Muscle layer of duodenum (tissue), 2 donors: ENCODE results near the gene ANGPTL1.
"Not testable (repeated sequence)": the region's sequence is repeated elsewhere in the genome, so short reads cannot be mapped to it uniquely, and the experiment has no call there.

Experiments
- H3K27ac ChIP-seq: one replicate; pipeline ENCODE4 v1.7.0; 2013; ENCODE audit warnings: mild to moderate bottlenecking, low read length
- H3K27me3 ChIP-seq: one replicate; pipeline ENCODE4 v1.7.0; 2013; ENCODE audit warnings: low read depth, mild to moderate bottlenecking, control low read depth, low read length
- H3K36me3 ChIP-seq, 2 donors: one replicate each; pipeline ENCODE4 v1.7.0; 2013; ENCODE audit warnings: low read length in 2 of 2, control low read depth in 1 of 2, mild to moderate bottlenecking in 1 of 2; ENCODE audit not compliant: insufficient read depth in 2 of 2, control insufficient read depth in 1 of 2
- H3K4me1 ChIP-seq, 2 donors: one replicate each; pipeline ENCODE4 v1.7.0; 2013; ENCODE audit warnings: low read length in 2 of 2, mild to moderate bottlenecking in 2 of 2, control low read depth in 1 of 2, moderate library complexity in 1 of 2; ENCODE audit not compliant: insufficient read depth in 2 of 2, control insufficient read depth in 1 of 2
- H3K4me3 ChIP-seq, 2 donors: one replicate each; pipeline ENCODE4 v1.7.0; 2013; ENCODE audit warnings: low read length in 2 of 2, low read depth in 1 of 2, mild to moderate bottlenecking in 1 of 2
- H3K9me3 ChIP-seq, 2 donors: one replicate each; pipeline ENCODE4 v1.7.0; 2013; ENCODE audit warnings: low read length in 2 of 2, control low read depth in 1 of 2, mild to moderate bottlenecking in 1 of 2; ENCODE audit not compliant: control insufficient read depth in 1 of 2
- donor health status: healthy.

Gene ANGPTL1

GRCh38 chr1:178867670-178868069 is 3.2 kb downstream of the ANGPTL1 start:
- peak overlapping the region; percentile 47 to 87 for H3K4me3 ChIP-seq
- peaks cover 12 to 33% of the 10 kb centered on the region in 2 donors for H3K4me1 ChIP-seq
- H3K27me3 ChIP-seq = no peaks in the 10 kb centered on the region

GRCh38 chr1:178864326-178864725 is 6.6 kb downstream of the ANGPTL1 start:
- Histone ChIP-seq H3K4me1 (peaks cover 0 to 29% of the 10 kb centered on the region in 2 donors), H3K27me3 (no peaks in the 10 kb centered on the region), H3K27ac (no peak overlapping the region), H3K36me3 (peaks cover 4 to 7% of the 10 kb centered on the region in 2 donors), H3K9me3 (no peaks in the 10 kb centered on the region), H3K4me3 (peak overlapping the region; percentile 3 to 34)

More at GRCh38 chr1:178867670-178868069, 3.2 kb downstream of the ANGPTL1 start:
- Histone ChIP-seq H3K36me3 (peaks cover 4 to 7% of the 10 kb centered on the region in 2 donors), H3K27ac (peak overlapping the region; percentile 86), H3K9me3 (no peaks in the 10 kb centered on the region)

GRCh38 chr1:178862864-178863263 is 8.0 kb downstream of the ANGPTL1 start:
- Histone ChIP-seq H3K27ac (no peak overlapping the region), H3K4me1 (peaks cover 0 to 35% of the 10 kb centered on the region in 2 donors), H3K4me3 (peak overlapping the region; percentile 3 to 34), H3K9me3 (no peaks in the 10 kb centered on the region), H3K36me3 (peaks cover 4 to 7% of the 10 kb centered on the region in 2 donors), H3K27me3 (no peaks in the 10 kb centered on the region)

- Histone ChIP-seq H3K36me3 (peaks cover 4 to 7% of the 10 kb centered on the region in 2 donors), H3K4me1 (peaks cover 0 to 35% of the 10 kb centered on the region in 2 donors), H3K4me3 (peak overlapping the region; percentile 3 to 34), H3K9me3 (no peaks in the 10 kb centered on the region), H3K27me3 (no peaks in the 10 kb centered on the region), H3K27ac (no peak overlapping the region)
These were observed 8.5 kb downstream of the ANGPTL1 start for GRCh38 chr1:178862416-178862815.

GRCh38 chr1:178857126-178857525 is 13.8 kb downstream of the ANGPTL1 start:
- H3K27me3 ChIP-seq = no peaks in the 10 kb centered on the region
- peaks cover 3% of the 10 kb centered on the region in 2 donors for H3K36me3 ChIP-seq
- H3K9me3 ChIP-seq = no peaks in the 10 kb centered on the region
- H3K27ac ChIP-seq = no peak overlapping the region
- H3K4me1 ChIP-seq = peaks cover 0 to 9% of the 10 kb centered on the region in 2 donors
- H3K4me3 ChIP-seq = no peak overlapping the region

- Histone ChIP-seq H3K4me3 (no peak overlapping the region), H3K9me3 (no peaks in the 10 kb centered on the region), H3K27ac (no peak overlapping the region), H3K36me3 (peaks cover 3 to 7% of the 10 kb centered on the region in 2 donors), H3K4me1 (no peaks in the 10 kb centered on the region), H3K27me3 (no peaks in the 10 kb centered on the region)
These were observed 21.0 kb downstream of the ANGPTL1 start for GRCh38 chr1:178849918-178850317.

- H3K27ac ChIP-seq, H3K36me3 ChIP-seq, H3K9me3 ChIP-seq, H3K27me3 ChIP-seq, H3K4me1 ChIP-seq, H3K4me3 ChIP-seq: not testable (repeated sequence)
These were observed 23.0 kb downstream of the ANGPTL1 start for GRCh38 chr1:178847919-178848318.

- peaks cover 0 to 4% of the 10 kb centered on the region in 2 donors for H3K36me3 ChIP-seq
- no peaks in the 10 kb centered on the region for H3K9me3 ChIP-seq
- H3K4me1 ChIP-seq = no peaks in the 10 kb centered on the region
- H3K27ac ChIP-seq = no peak overlapping the region
- H3K27me3 ChIP-seq = no peaks in the 10 kb centered on the region
- H3K4me3 ChIP-seq = no peak overlapping the region
These were observed 23.5 kb downstream of the ANGPTL1 start for GRCh38 chr1:178847396-178847849.

GRCh38 chr1:178846306-178846705 is 24.6 kb downstream of the ANGPTL1 start:
- no peaks in the 10 kb centered on the region for H3K4me1 ChIP-seq
- no peak overlapping the region for H3K4me3 ChIP-seq
- no peaks in the 10 kb centered on the region for H3K27me3 ChIP-seq
- no peak overlapping the region for H3K27ac ChIP-seq
- no peaks in the 10 kb centered on the region for H3K9me3 ChIP-seq
- peaks cover 0 to 4% of the 10 kb centered on the region in 2 donors for H3K36me3 ChIP-seq

- Histone ChIP-seq H3K27me3 (no peaks in the 10 kb centered on the region), H3K4me3 (no peak overlapping the region), H3K9me3 (no peaks in the 10 kb centered on the region), H3K36me3 (peaks cover 0 to 4% of the 10 kb centered on the region in 2 donors), H3K27ac (no peak overlapping the region), H3K4me1 (no peaks in the 10 kb centered on the region)
These were observed 26.4 kb downstream of the ANGPTL1 start for GRCh38 chr1:178844436-178844835.

GRCh38 chr1:178825167-178825566 is 45.7 kb downstream of the ANGPTL1 start:
- H3K36me3 ChIP-seq = no peaks in the 10 kb centered on the region
- no peak overlapping the region for H3K4me3 ChIP-seq
- H3K27me3 ChIP-seq = no peaks in the 10 kb centered on the region
- peaks cover 0 to 4% of the 10 kb centered on the region in 2 donors for H3K4me1 ChIP-seq
- H3K27ac ChIP-seq = no peak overlapping the region
- no peaks in the 10 kb centered on the region for H3K9me3 ChIP-seq
